Measurements from ENCODE around the gene MATK. TPM values are rescaled to one million over a fixed set of nuclear protein-coding genes. Genes with fewer than 3 reads are reported as not detected.

The MATK gene
- total RNA-seq (2014; rRNA removed) (not detected in 2 replicates), Bru-seq, nascent RNA (percentile 8 among the genes with signal in this experiment), BruChase-seq, experiment 1, labeled RNA remaining after a 6-hour chase (percentile 4 among the genes with signal in this experiment), BruChase-seq, experiment 2, labeled RNA remaining after a 2-hour chase (not detected)
- long read RNA-seq = 0 reads

GRCh38 chr19:3785938-3786824 lies at the start of gene MATK:
Gene MATK, minus strand, starts transcription at chr19:3786381. Its CDS starts 1,246 bp downstream, at chr19:3785135.
- Histone ChIP-seq H2AFZ (ENCODE audit: low read length) (no peak within 1 kb of the TSS), H3K4me3 (ENCODE audit: low read length) (no peak within 1 kb of the TSS), H3K4me1 (ENCODE audit: insufficient read depth, low read length) (no peaks in the 10 kb centered on the region), H3K4me2 (ENCODE audit: low read length) (0 out of 2 replicates have a peak within 1 kb of the TSS, but pooled peaks have one; percentile 62), H3K27ac (ENCODE audit: low read length) (no peak within 1 kb of the TSS), H3K27me3 (ENCODE audit: low read length) (no peaks in the 10 kb centered on the region), H4K20me1 (ENCODE audit: low read length) (no peaks in the 10 kb centered on the region), H3K9ac (ENCODE audit: low read length) (no peak within 1 kb of the TSS), H3K79me2 (ENCODE audit: low read length) (no peaks in the 10 kb centered on the region), H3K9me3 (ENCODE audit: low read length) (0 out of 2 replicates have a peak, but pooled peaks cover 12% of the 10 kb centered on the region), H3F3A (ENCODE audit: low read length, unreplicated experiment) (no peaks in the 10 kb centered on the region), H3K36me3 (ENCODE audit: low read depth, low read length) (no peaks in the 10 kb centered on the region), H3K9me2 (replicated peaks; ENCODE audit: low read length) (no peaks in the 10 kb centered on the region)
- BruUV-seq (replicated peaks) = no TSS peak
- ChIA-PET CTCF (no interaction called here), POLR2A (ENCODE audit: unreplicated experiment) (no interaction called here)
- no peak for DNase-seq
- intact Hi-C loops (cut with micrococcal nuclease) = no loop called here
- TF ChIP-seq CTCF (conservative IDR thresholded peaks at IDR 0.05; ENCODE audit: low read depth, low read length) = no peak
- no peak for TF ChIP-seq EZH2phosphoT487 (IDR thresholded peaks at IDR 0.05; ENCODE audit: borderline replicate concordance, low read length)
- no peak for TF ChIP-seq EZH2 (IDR thresholded peaks at IDR 0.05; ENCODE audit: low read length, unreplicated experiment)
- no peak for ATAC-seq

GRCh38 chr19:3835055-3835435 lies 48.9 kb upstream of the MATK start:
- Histone ChIP-seq H3K27ac (ENCODE audit: low read length) (no peak overlapping the region), H3K79me2 (ENCODE audit: low read length) (no peaks in the 10 kb centered on the region), H3K4me3 (ENCODE audit: low read length) (no peak overlapping the region), H3K27me3 (ENCODE audit: low read length) (no peaks in the 10 kb centered on the region), H3K36me3 (ENCODE audit: low read depth, low read length) (no peaks in the 10 kb centered on the region), H3K4me2 (ENCODE audit: low read length) (no peak overlapping the region), H3F3A (ENCODE audit: low read length, unreplicated experiment) (no peaks in the 10 kb centered on the region), H4K20me1 (ENCODE audit: low read length) (no peaks in the 10 kb centered on the region), H2AFZ (ENCODE audit: low read length) (no peak overlapping the region), H3K9ac (ENCODE audit: low read length) (no peak overlapping the region), H3K4me1 (ENCODE audit: insufficient read depth, low read length) (no peaks in the 10 kb centered on the region), H3K9me3 (ENCODE audit: low read length) (no peaks in the 10 kb centered on the region), H3K9me2 (replicated peaks; ENCODE audit: low read length) (no peaks in the 10 kb centered on the region)
- TF ChIP-seq EZH2 (IDR thresholded peaks at IDR 0.05; ENCODE audit: low read length, unreplicated experiment) = no peak
- TF ChIP-seq CTCF (conservative IDR thresholded peaks at IDR 0.05; ENCODE audit: low read depth, low read length) = no peak
- no peak for TF ChIP-seq EZH2phosphoT487 (IDR thresholded peaks at IDR 0.05; ENCODE audit: borderline replicate concordance, low read length)
- POLR2A ChIA-PET (ENCODE audit: unreplicated experiment) = no interaction called here
- no peak for ATAC-seq
- no TSS peak for BruUV-seq (replicated peaks)
- DNase-seq = no peak
- intact Hi-C loops (cut with micrococcal nuclease) = no loop called here
- CTCF ChIA-PET = no interaction called here
